D721Med (cell line): ENCODE data around the gene TSPAN14.

Experiments used
- DNase-seq: peaks from one replicate; pipeline ENCODE4 v3.0.0; 2011; ENCODE audit warnings: low spot score; ENCODE audit not compliant: insufficient read length
- FAIRE-seq: peaks from 2 replicates; lab custom pipeline; 2011; peaks lifted over from hg19 to GRCh38; lab: Jason Lieb, UNC
- CTCF ChIP-seq: IDR thresholded peaks from 2 replicates; pipeline ENCODE4 v1.5.1; 2012; ENCODE audit warnings: mild to moderate bottlenecking, control low read depth; ENCODE audit not compliant: insufficient read depth; ENCODE audit errors: missing control alignments

Gene TSPAN14

GRCh38 chr10:80579849-80580637 is 125.9 kb downstream of the TSPAN14 start:
- no peak for DNase-seq
- no peak for TF ChIP-seq CTCF
- FAIRE-seq, result no peak

GRCh38 chr10:80580638-80581468 is 126.7 kb downstream of the TSPAN14 start:
- no peak for DNase-seq
- no peak for FAIRE-seq
- TF ChIP-seq CTCF, result no peak

GRCh38 chr10:80581469-80581835 is 127.3 kb downstream of the TSPAN14 start:
- no peak for DNase-seq
- no peak for TF ChIP-seq CTCF
- FAIRE-seq, result no peak

GRCh38 chr10:80582286-80582960 is 128.3 kb downstream of the TSPAN14 start:
- TF ChIP-seq CTCF, result no peak
- FAIRE-seq, result no peak
- DNase-seq, result no peak
